Heart right ventricle (tissue), 16 donors: ENCODE results near the gene SLIT3. TPM values are rescaled to one million over a fixed set of nuclear protein-coding genes. Genes with fewer than 3 reads are reported as not detected.

Experiments
- ATAC-seq, 8 donors: fragments of 200-7000 bp; cut with Tn5 transposase; one replicate each; pipeline ENCODE4 v1.9.1; 2020; ENCODE audit warnings: mild to moderate bottlenecking in 8 of 8, moderate library complexity in 8 of 8, moderate number of reproducible peaks in 1 of 8
- DNase-seq, 2 donors: peaks; one replicate each; pipeline ENCODE4 v3.0.0-alpha.2; 2020
- H3K27ac ChIP-seq, 10 donors: fragments of 200-600 bp; sonication (generic) in 2 of 10; one replicate each; pipeline versions ENCODE4 v1.5.0 to v1.8.0; 2020 to 2022; ENCODE audit warnings: mild to moderate bottlenecking in 3 of 10
- H3K27me3 ChIP-seq, 7 donors: fragments of 200-600 bp; one replicate each; pipeline ENCODE4 v1.8.0; 2021 to 2022; ENCODE audit warnings: mild to moderate bottlenecking in 2 of 7
- H3K36me3 ChIP-seq, 9 donors: fragments of 200-600 bp; sonication (generic) in 1 of 9; one replicate each; pipeline versions ENCODE4 v1.5.0 to v1.8.0; 2020 to 2022; ENCODE audit warnings: mild to moderate bottlenecking in 2 of 9
- H3K4me1 ChIP-seq, 9 donors: fragments of 200-600 bp; sonication (generic) in 1 of 9; one replicate each; pipeline versions ENCODE4 v1.5.0 to v1.8.0; 2020 to 2022; ENCODE audit warnings: mild to moderate bottlenecking in 4 of 9
- H3K4me3 ChIP-seq, 10 donors: fragments of 200-600 bp; sonication (generic) in 2 of 10; one replicate each; pipeline versions ENCODE4 v1.5.0 to v1.8.0; 2020 to 2022; ENCODE audit warnings: mild to moderate bottlenecking in 7 of 10, moderate library complexity in 2 of 10
- H3K9me3 ChIP-seq, 11 donors: fragments of 200-600 bp in 10 of 11; sonication (generic) in 2 of 11; one replicate each; pipeline versions ENCODE4 v1.5.0 to v1.8.0; 2013 to 2022; ENCODE audit warnings: mild to moderate bottlenecking in 2 of 11, control low read depth in 1 of 11, moderate library complexity in 1 of 11
- WGBS, 2 donors: extraction: QIAGEN DNeasy Blood & Tissue Kit; methylation state at CpG; one replicate each; pipeline ENCODE4 v1.1.7; 2013; ENCODE audit warnings: inconsistent platforms in 1 of 2; 5-methylcytosine and 5-hydroxymethylcytosine counted together
- intact Hi-C, 10 donors: fragments of 100-400 bp; cut with DNase I; formaldehyde crosslinking; loops; one replicate each; pipeline versions ENCODE4 v1.11.1 to v1.14.2; 2022
- polyA plus RNA-seq, 2 donors: library from polyadenylated mRNA; stranded (reverse); fragments of 200-250 nt; gene quantifications; one replicate each; pipeline ENCODE4 v1.2.3, GENCODE V29; 2013
- total RNA-seq, 10 donors: library from RNA; stranded (reverse); fragmentation: NEBNext Ultra II Directional in 3 of 10; extraction: Animal tissue kit (Norgen Biotek cat#: 25700) in 3 of 10; gene quantifications; one replicate each; pipeline versions ENCODE4 v1.2.1 to v1.2.4, GENCODE V29; 2021 to 2023
- TF ChIP-seq, protein P1 (sequence below), 9 donors: fragments of 200-600 bp; sonication (generic) in 2 of 9; IDR thresholded peaks; one replicate each; pipeline versions ENCODE4 v1.5.0 to v1.8.0; 2021 to 2022; ENCODE audit warnings: antibody characterized with exemption in 9 of 9, mild to moderate bottlenecking in 5 of 9, moderate library complexity in 1 of 9
- donor health status: Arrhythmogenic right ventricular cardiomyopathy.
- donor health status: ischemic (EF 13 %, LVEDD 7.1; RV severe dilation, severe dysfunction).
- donor health status: healthy with polysubstance abuse.
- donor health status: DM: no; HTN: yes; CAD: no.
- donor health status: DM: no; HTN: no; CAD: no.
- donor health status: ischemic (EF 25% LVEDD 6.9; RV normal size, moderate dysfunction).
- donor health status: ischemic (EF 25% LVEDD 5.7; RV mildly dilated, moderate dysfunction).
- donor health status: healthy.
- donor health status: DM: yes; HTN: yes; CAD: no.
- donor health status: Ischemic cardiomyopathy.
- donor health status: ischemic (EF 35%, LVEDD 5.7; RV mildly dilated, moderate dysfunction).
- donor health status: nonischemic (EF 11% LVEDD 7.7; RV severe dilation, severe dysfunction).
- donor health status: DM: yes; HTN: yes; CAD: no.
- donor health status: PGD.
- donor health status: ischemic (EF 29% LVEDD 5.4; RV normal size, mild dysfunction).
- donor health status: nonischemic (EF 23%, LVEDD 6.1; RV moderate dilation, normal function).

The SLIT3 gene
- total and polyA plus RNA-seq, 12 donors, result 2.0 to 29.2 (median 12.1) TPM

GRCh38 chr5:168939887-168940544 lies 360.9 kb downstream of the SLIT3 start:
- Histone ChIP-seq H3K27ac (no peak overlapping the region), H3K27me3 (no peaks in the 10 kb centered on the region), H3K4me1 (peaks cover 0 to 10% (median 0%) of the 10 kb centered on the region in 9 donors), H3K4me3 (no peak overlapping the region), H3K9me3 (no peaks in the 10 kb centered on the region), H3K36me3 (no peaks in the 10 kb centered on the region)
- TF ChIP-seq, protein P1, sequence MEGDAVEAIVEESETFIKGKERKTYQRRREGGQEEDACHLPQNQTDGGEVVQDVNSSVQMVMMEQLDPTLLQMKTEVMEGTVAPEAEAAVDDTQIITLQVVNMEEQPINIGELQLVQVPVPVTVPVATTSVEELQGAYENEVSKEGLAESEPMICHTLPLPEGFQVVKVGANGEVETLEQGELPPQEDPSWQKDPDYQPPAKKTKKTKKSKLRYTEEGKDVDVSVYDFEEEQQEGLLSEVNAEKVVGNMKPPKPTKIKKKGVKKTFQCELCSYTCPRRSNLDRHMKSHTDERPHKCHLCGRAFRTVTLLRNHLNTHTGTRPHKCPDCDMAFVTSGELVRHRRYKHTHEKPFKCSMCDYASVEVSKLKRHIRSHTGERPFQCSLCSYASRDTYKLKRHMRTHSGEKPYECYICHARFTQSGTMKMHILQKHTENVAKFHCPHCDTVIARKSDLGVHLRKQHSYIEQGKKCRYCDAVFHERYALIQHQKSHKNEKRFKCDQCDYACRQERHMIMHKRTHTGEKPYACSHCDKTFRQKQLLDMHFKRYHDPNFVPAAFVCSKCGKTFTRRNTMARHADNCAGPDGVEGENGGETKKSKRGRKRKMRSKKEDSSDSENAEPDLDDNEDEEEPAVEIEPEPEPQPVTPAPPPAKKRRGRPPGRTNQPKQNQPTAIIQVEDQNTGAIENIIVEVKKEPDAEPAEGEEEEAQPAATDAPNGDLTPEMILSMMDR (IDR thresholded peaks at IDR 0.05), result no peak
- DNase-seq (no peak), ATAC-seq (no peak)
- intact Hi-C loops, result loop anchor here in 7 of 10 donors (10.0 kb wide), 1 partner anchor 235 kb away; no protein-coding TSS in a partner anchor
- WGBS, 2 donors, result 85 to 90% methylated on average over 5 of the region's 5 CpGs

DNA sequence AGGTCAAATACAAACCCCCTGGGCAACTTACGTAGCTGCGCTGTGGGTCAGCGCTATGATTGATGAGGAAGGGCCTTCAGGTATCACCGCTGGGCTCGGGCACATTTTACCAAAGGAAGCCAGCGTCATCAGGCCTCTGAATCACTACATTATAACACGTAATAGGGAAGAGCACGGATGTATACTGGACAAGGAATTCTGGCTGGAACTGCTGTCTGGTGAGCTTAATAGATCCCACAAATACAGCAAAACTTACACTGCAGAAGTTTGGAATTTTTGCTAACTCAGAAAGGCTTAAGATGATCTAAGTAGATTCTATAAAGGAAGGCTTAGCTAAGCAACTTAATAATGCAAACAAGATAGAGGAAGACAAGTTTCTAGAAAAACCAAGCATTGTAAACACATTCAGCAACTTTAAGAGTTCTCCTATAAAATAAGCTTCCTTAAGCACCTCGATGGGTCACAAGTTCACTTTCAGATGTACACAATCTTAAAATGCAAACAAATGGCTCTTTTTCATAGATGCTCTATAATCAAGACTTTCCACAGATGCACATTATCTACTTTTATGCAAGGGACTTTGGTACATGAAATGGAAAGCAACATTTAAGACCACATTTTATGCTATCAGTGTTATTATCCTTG lies 361.7 kb downstream of the SLIT3 start:
- no peaks in the 10 kb centered on the region for H3K27me3 ChIP-seq

GRCh38 chr5:168936511-168936910 lies 364.4 kb downstream of the SLIT3 start:
- DNase-seq, result no peak
- 72 to 84% methylated on average over 7 of the region's 7 CpGs for WGBS, 2 donors
- H3K36me3 ChIP-seq, result no peaks in the 10 kb centered on the region
- no peak overlapping the region for H3K4me3 ChIP-seq
- no peak for ATAC-seq
- peaks cover 0 to 5% (median 0%) of the 10 kb centered on the region in 9 donors for H3K4me1 ChIP-seq
- no peak overlapping the region for H3K27ac ChIP-seq
- intact Hi-C loops, result no loop called here
- no peaks in the 10 kb centered on the region for H3K27me3 ChIP-seq
- TF ChIP-seq, protein P1 (IDR thresholded peaks at IDR 0.05), result no peak
- no peaks in the 10 kb centered on the region for H3K9me3 ChIP-seq

More for the DNA sequence above, 361.7 kb downstream of the SLIT3 start:
- intact Hi-C loops, result no loop called here
- DNase-seq (no peak), ATAC-seq (no peak)
- Histone ChIP-seq H3K27ac (no peak overlapping the region), H3K36me3 (no peaks in the 10 kb centered on the region), H3K4me3 (no peak overlapping the region), H3K4me1 (peaks cover 0 to 9% (median 0%) of the 10 kb centered on the region in 9 donors), H3K9me3 (no peaks in the 10 kb centered on the region)
- WGBS, 2 donors, result 91 to 95% methylated on average over 9 of the region's 9 CpGs
- TF ChIP-seq, protein P1 (IDR thresholded peaks at IDR 0.05), result no peak

GRCh38 chr5:168935183-168935582 lies 365.8 kb downstream of the SLIT3 start:
- TF ChIP-seq, protein P1 (IDR thresholded peaks at IDR 0.05), result no peak
- intact Hi-C loops, result no loop called here
- Histone ChIP-seq H3K4me3 (no peak overlapping the region), H3K27me3 (no peaks in the 10 kb centered on the region), H3K9me3 (no peaks in the 10 kb centered on the region), H3K36me3 (no peaks in the 10 kb centered on the region), H3K4me1 (peaks cover 0 to 9% (median 0%) of the 10 kb centered on the region in 9 donors), H3K27ac (no peak overlapping the region)
- ATAC-seq (no peak), DNase-seq (no peak)
- WGBS, 2 donors, result 93% methylated on average over 2 of the region's 2 CpGs
